WTC11 (cell line): ENCODE data around the gene FNDC11. TPM values are rescaled to one million over a fixed set of nuclear protein-coding genes. Genes with fewer than 3 reads are reported as not detected.
A peak's percentile ranks its signal among the peaks of the same experiment; 100 is the strongest.

Source experiments
- ATAC-seq: fragments of 200-7000 bp; cut with Tn5 transposase; 2 replicates; pipeline ENCODE4 v1.10.0; 2021; ENCODE audit warnings: mild to moderate bottlenecking, moderate library complexity
- CTCF ChIA-PET: fragments of 300-600 bp; sonication (Branson Sonifier 250); formaldehyde crosslinking; loops from one replicate; lab custom pipeline; 2021; ENCODE audit warnings: antibody characterized with exemption; lab: Charles Lee
- POLR2A ChIA-PET: fragments of 350-600 bp; sonication (Branson Sonifier 250); formaldehyde crosslinking; loops from one replicate; lab custom pipeline; 2021; ENCODE audit warnings: antibody characterized with exemption; lab: Charles Lee
- DNase-seq: peaks from one replicate; pipeline ENCODE4 v3.0.0; 2021; ENCODE audit warnings: low spot score
- H3K27ac Mint-ChIP-seq: 2 replicates; pipeline ENCODE4 v1.8.0; 2021; ENCODE audit warnings: mixed read lengths
- H3K27me3 Mint-ChIP-seq: 2 replicates; pipeline ENCODE4 v1.8.0; 2021; ENCODE audit warnings: low read depth, mild to moderate bottlenecking, moderate library complexity, mixed read lengths
- H3K36me3 Mint-ChIP-seq: 2 replicates; pipeline ENCODE4 v1.8.0; 2021; ENCODE audit warnings: mixed read lengths
- H3K4me1 Mint-ChIP-seq: 2 replicates; pipeline ENCODE4 v1.8.0; 2022; ENCODE audit warnings: mixed read lengths
- H3K4me3 Mint-ChIP-seq: 2 replicates; pipeline ENCODE4 v1.8.0; 2021; ENCODE audit warnings: mild to moderate bottlenecking, moderate library complexity, mixed read lengths
- H3K9me3 Mint-ChIP-seq: 2 replicates; pipeline ENCODE4 v1.8.0; 2021; ENCODE audit warnings: mixed read lengths
- CREM ChIP-seq: sonication (generic); formaldehyde crosslinking; IDR thresholded peaks from 2 replicates; pipeline ENCODE4 v1.8.1; 2022; ENCODE audit warnings: mild to moderate bottlenecking, missing genetic modification reagents, moderate library complexity
- FOXJ3 ChIP-seq: sonication (generic); formaldehyde crosslinking; IDR thresholded peaks from 2 replicates; pipeline ENCODE4 v1.9.0; 2021; ENCODE audit warnings: missing genetic modification reagents, mild to moderate bottlenecking, borderline replicate concordance
- FOXK1 ChIP-seq: sonication (generic); formaldehyde crosslinking; IDR thresholded peaks from 2 replicates; pipeline ENCODE4 v1.8.0; 2022; ENCODE audit warnings: mild to moderate bottlenecking, moderate library complexity, missing genetic modification reagents
- GABPB1 ChIP-seq: sonication (generic); formaldehyde crosslinking; IDR thresholded peaks from 2 replicates; pipeline ENCODE4 v1.8.1; 2023; ENCODE audit warnings: mild to moderate bottlenecking, missing genetic modification reagents
- IRF2 ChIP-seq: sonication (generic); formaldehyde crosslinking; IDR thresholded peaks from 2 replicates; pipeline ENCODE4 v1.8.0; 2022; ENCODE audit warnings: low read depth, missing genetic modification reagents, borderline replicate concordance
- JUN ChIP-seq: sonication (generic); formaldehyde crosslinking; IDR thresholded peaks from 2 replicates; pipeline ENCODE4 v1.8.0; 2023; ENCODE audit warnings: mild to moderate bottlenecking, missing genetic modification reagents
- KAT7 ChIP-seq: sonication (generic); formaldehyde crosslinking; IDR thresholded peaks from 2 replicates; pipeline ENCODE4 v1.8.1; 2023; ENCODE audit warnings: missing genetic modification reagents, mild to moderate bottlenecking, borderline replicate concordance
- NFATC4 ChIP-seq: fragments of 250-450 bp; sonication (Bioruptor Pico); IDR thresholded peaks from 2 replicates; pipeline ENCODE4 v1.9.0; 2021; ENCODE audit warnings: mild to moderate bottlenecking
- NFYB ChIP-seq: sonication (generic); formaldehyde crosslinking; conservative IDR thresholded peaks from 2 replicates; pipeline ENCODE4 v1.8.0; 2022; ENCODE audit warnings: low read depth, missing genetic modification reagents
- NR1H2 ChIP-seq: sonication (generic); formaldehyde crosslinking; IDR thresholded peaks from 2 replicates; pipeline ENCODE4 v1.9.0; 2021; ENCODE audit warnings: mild to moderate bottlenecking, moderate library complexity, missing genetic modification reagents
- NR3C1 ChIP-seq: sonication (generic); formaldehyde crosslinking; conservative IDR thresholded peaks from 2 replicates; pipeline ENCODE4 v1.8.1; 2023; ENCODE audit warnings: low read depth, mild to moderate bottlenecking, missing genetic modification reagents
- SMAD3 ChIP-seq: sonication (generic); formaldehyde crosslinking; IDR thresholded peaks from 2 replicates; pipeline ENCODE4 v1.8.0; 2022; ENCODE audit warnings: missing genetic modification reagents, mild to moderate bottlenecking, borderline replicate concordance
- SP1 ChIP-seq: sonication (generic); formaldehyde crosslinking; conservative IDR thresholded peaks from 2 replicates; pipeline ENCODE4 v1.8.1; 2022; ENCODE audit warnings: missing genetic modification reagents
- TEAD1 ChIP-seq: sonication (generic); formaldehyde crosslinking; IDR thresholded peaks from 2 replicates; pipeline ENCODE4 v1.8.0; 2022; ENCODE audit warnings: mild to moderate bottlenecking, missing genetic modification reagents
- ZNF219 ChIP-seq: sonication (generic); formaldehyde crosslinking; IDR thresholded peaks from 2 replicates; pipeline ENCODE4 v1.8.0; 2023; ENCODE audit warnings: missing genetic modification reagents, mild to moderate bottlenecking, borderline replicate concordance
- ZNF423 ChIP-seq: fragments of 250-450 bp; sonication (Bioruptor Pico); IDR thresholded peaks from 2 replicates; pipeline ENCODE4 v2.1.2; 2022; ENCODE audit warnings: mild to moderate bottlenecking, moderate library complexity
- total RNA-seq: library from RNA; stranded (reverse); gene quantifications from 3 replicates; pipeline ENCODE4 v1.2.3, GENCODE V29; 2021
- TF ChIP-seq, protein P1 (sequence below): sonication (generic); formaldehyde crosslinking; IDR thresholded peaks from 2 replicates; pipeline ENCODE4 v1.8.1; 2023; ENCODE audit warnings: mild to moderate bottlenecking, missing genetic modification reagents
- TF ChIP-seq, protein P2 (sequence below): sonication (generic); formaldehyde crosslinking; IDR thresholded peaks from 2 replicates; pipeline ENCODE4 v1.8.0; 2022; ENCODE audit warnings: mild to moderate bottlenecking, missing genetic modification reagents
- TF ChIP-seq, protein P3 (sequence below): sonication (generic); formaldehyde crosslinking; IDR thresholded peaks from 2 replicates; pipeline ENCODE4 v1.8.0; 2022; ENCODE audit warnings: mild to moderate bottlenecking, missing genetic modification reagents
- TF ChIP-seq, protein P4 (sequence below): sonication (generic); formaldehyde crosslinking; IDR thresholded peaks from 2 replicates; pipeline ENCODE4 v1.8.1; 2023; ENCODE audit warnings: mild to moderate bottlenecking, missing genetic modification reagents, moderate library complexity
- TF ChIP-seq, protein P5 (sequence below): sonication (generic); formaldehyde crosslinking; IDR thresholded peaks from 2 replicates; pipeline ENCODE4 v1.8.1; 2023; ENCODE audit warnings: mild to moderate bottlenecking, missing genetic modification reagents, borderline replicate concordance
- TF ChIP-seq, protein P6 (sequence below): fragments of 250-450 bp; sonication (Bioruptor Pico); IDR thresholded peaks from 2 replicates; pipeline ENCODE4 v1.9.0; 2021; ENCODE audit warnings: moderate library complexity, mild to moderate bottlenecking, inconsistent platforms, borderline replicate concordance

Gene FNDC11
- total RNA-seq, 1 experiment from 2014 or later = 3.8 TPM

DNA sequence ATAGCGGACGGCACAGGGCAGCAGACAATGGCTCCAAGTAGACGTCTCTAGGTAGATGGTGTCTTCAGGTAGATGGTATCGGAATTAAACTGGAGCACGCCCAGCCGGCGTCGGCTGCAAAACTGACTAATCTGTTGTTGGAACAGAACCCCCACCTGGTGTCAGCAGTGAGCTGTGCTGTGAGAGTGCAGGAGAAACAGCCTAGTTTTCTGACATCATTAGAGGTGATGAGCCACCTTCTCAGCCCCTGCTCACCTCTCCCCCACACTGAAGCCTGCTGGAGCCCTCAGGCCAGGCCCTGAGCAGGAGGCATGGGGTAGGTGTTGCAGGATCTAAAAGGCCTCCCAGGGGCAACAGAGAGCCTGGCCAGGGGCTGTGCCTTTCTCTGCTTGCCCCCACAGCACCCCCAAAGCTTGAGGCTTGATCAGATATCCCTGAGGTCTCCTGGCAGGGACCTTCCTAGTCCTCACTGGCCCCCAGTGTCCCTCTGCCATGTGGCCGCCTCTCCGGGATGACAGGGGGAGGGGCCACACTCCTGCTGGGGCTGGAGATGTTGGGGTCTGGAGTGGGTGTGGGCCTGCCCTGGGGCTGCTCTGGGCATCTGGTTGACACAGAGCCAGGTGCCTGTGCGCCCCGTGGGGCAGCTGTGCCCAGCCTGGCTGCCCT lies 27.0 kb downstream of the FNDC11 start:
- Mint-ChIP-seq H3K4me1 (no peaks in the 10 kb centered on the region), H3K27me3 (no peaks in the 10 kb centered on the region), H3K36me3 (no peaks in the 10 kb centered on the region), H3K9me3 (no peaks in the 10 kb centered on the region), H3K27ac (no peak overlapping the region), H3K4me3 (no peak overlapping the region)
- peak; percentile 48 for DNase-seq
- TF ChIP-seq TEAD1 (no peak), NR3C1 (CRISPR knock-in tag) (no peak), FOXK1 (CRISPR knock-in tag) (no peak), JUN (CRISPR knock-in tag) (no peak), NFYB (CRISPR knock-in tag) (no peak), CREM (CRISPR knock-in tag) (no peak), SMAD3 (no peak), NFATC4 (CRISPR knock-in tag) (no peak)
- TF ChIP-seq, protein P1, sequence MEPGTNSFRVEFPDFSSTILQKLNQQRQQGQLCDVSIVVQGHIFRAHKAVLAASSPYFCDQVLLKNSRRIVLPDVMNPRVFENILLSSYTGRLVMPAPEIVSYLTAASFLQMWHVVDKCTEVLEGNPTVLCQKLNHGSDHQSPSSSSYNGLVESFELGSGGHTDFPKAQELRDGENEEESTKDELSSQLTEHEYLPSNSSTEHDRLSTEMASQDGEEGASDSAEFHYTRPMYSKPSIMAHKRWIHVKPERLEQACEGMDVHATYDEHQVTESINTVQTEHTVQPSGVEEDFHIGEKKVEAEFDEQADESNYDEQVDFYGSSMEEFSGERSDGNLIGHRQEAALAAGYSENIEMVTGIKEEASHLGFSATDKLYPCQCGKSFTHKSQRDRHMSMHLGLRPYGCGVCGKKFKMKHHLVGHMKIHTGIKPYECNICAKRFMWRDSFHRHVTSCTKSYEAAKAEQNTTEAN = no peak
- TF ChIP-seq, protein P2, sequence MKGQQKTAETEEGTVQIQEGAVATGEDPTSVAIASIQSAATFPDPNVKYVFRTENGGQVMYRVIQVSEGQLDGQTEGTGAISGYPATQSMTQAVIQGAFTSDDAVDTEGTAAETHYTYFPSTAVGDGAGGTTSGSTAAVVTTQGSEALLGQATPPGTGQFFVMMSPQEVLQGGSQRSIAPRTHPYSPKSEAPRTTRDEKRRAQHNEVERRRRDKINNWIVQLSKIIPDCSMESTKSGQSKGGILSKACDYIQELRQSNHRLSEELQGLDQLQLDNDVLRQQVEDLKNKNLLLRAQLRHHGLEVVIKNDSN = no peak
- CTCF ChIA-PET = interaction anchor here (0.8 to 1.8 kb wide), 4 partner anchors 27 to 393 kb away, joined by 3 to 6 read pairs (median 6); partner anchors contain the start of gene FNDC11
- peak; percentile 84 for ATAC-seq
- POLR2A ChIA-PET = no interaction called here

DNA sequence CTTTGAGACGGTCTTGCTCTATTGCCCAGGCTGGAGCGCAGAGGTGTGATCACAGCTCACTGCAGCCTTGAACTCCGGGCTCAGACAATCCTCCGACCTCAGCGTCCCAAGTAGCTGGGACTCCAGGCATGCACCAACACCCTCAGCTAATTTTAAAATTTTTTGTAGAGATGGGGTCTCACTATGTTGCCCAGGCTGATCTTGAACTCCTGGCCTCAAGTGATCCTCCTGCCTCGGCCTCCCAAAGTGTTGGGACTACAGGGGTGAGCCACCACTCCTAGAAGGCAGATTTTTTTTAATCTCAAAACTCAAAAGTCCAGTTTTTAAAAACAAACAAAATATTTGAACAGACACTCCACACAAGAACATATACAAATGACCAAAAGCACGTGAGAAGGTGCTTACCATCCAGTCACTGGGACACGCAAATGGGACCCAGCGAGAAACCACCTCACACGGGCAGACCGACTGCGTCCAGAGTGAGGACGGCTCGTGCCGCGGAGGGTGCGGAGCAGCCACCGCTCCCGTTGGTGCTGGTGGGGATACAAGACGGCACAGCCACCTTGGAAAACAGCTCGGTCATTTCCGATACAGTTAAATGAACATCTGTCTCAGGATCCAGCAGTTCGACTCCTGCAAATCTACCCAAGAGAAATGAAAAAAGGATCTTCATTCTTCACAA lies 28.6 kb downstream of the FNDC11 start:
- H3K27ac Mint-ChIP-seq = peak overlapping the region; percentile 74; the same call in 1 of the 2 replicates
- no peaks in the 10 kb centered on the region for H3K36me3 Mint-ChIP-seq
- no peak for DNase-seq
- POLR2A ChIA-PET = no interaction called here
- no peak for TF ChIP-seq ZNF219 (CRISPR knock-in tag)
- TF ChIP-seq KAT7 (CRISPR knock-in tag) = no peak
- TF ChIP-seq, protein P3, sequence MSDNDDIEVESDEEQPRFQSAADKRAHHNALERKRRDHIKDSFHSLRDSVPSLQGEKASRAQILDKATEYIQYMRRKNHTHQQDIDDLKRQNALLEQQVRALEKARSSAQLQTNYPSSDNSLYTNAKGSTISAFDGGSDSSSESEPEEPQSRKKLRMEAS (CRISPR knock-in tag) = no peak
- no peak for TF ChIP-seq NFYB (CRISPR knock-in tag)
- TF ChIP-seq GABPB1 (CRISPR knock-in tag) = no peak
- no peak for TF ChIP-seq SP1
- TF ChIP-seq IRF2 = no peak
- TF ChIP-seq, protein P4, sequence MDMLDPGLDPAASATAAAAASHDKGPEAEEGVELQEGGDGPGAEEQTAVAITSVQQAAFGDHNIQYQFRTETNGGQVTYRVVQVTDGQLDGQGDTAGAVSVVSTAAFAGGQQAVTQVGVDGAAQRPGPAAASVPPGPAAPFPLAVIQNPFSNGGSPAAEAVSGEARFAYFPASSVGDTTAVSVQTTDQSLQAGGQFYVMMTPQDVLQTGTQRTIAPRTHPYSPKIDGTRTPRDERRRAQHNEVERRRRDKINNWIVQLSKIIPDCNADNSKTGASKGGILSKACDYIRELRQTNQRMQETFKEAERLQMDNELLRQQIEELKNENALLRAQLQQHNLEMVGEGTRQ (CRISPR knock-in tag) = no peak
- TF ChIP-seq, protein P5, sequence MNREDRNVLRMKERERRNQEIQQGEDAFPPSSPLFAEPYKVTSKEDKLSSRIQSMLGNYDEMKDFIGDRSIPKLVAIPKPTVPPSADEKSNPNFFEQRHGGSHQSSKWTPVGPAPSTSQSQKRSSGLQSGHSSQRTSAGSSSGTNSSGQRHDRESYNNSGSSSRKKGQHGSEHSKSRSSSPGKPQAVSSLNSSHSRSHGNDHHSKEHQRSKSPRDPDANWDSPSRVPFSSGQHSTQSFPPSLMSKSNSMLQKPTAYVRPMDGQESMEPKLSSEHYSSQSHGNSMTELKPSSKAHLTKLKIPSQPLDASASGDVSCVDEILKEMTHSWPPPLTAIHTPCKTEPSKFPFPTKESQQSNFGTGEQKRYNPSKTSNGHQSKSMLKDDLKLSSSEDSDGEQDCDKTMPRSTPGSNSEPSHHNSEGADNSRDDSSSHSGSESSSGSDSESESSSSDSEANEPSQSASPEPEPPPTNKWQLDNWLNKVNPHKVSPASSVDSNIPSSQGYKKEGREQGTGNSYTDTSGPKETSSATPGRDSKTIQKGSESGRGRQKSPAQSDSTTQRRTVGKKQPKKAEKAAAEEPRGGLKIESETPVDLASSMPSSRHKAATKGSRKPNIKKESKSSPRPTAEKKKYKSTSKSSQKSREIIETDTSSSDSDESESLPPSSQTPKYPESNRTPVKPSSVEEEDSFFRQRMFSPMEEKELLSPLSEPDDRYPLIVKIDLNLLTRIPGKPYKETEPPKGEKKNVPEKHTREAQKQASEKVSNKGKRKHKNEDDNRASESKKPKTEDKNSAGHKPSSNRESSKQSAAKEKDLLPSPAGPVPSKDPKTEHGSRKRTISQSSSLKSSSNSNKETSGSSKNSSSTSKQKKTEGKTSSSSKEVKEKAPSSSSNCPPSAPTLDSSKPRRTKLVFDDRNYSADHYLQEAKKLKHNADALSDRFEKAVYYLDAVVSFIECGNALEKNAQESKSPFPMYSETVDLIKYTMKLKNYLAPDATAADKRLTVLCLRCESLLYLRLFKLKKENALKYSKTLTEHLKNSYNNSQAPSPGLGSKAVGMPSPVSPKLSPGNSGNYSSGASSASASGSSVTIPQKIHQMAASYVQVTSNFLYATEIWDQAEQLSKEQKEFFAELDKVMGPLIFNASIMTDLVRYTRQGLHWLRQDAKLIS = no peak
- TF ChIP-seq ZNF423 = no peak
- no peak for TF ChIP-seq FOXJ3 (CRISPR knock-in tag)
- TF ChIP-seq, protein P6, sequence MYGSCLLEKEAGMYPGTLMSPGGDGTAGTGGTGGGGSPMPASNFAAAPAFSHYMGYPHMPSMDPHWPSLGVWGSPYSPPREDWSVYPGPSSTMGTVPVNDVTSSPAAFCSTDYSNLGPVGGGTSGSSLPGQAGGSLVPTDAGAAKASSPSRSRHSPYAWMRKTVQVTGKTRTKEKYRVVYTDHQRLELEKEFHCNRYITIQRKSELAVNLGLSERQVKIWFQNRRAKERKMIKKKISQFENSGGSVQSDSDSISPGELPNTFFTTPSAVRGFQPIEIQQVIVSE (CRISPR knock-in tag) = no peak
- TF ChIP-seq NR1H2 = no peak
- TF ChIP-seq, all 79 proteins: peak for 0
- CTCF ChIA-PET = interaction anchor here (1.0 to 1.6 kb wide), 3 partner anchors 9 to 501 kb away, joined by 3 to 7 read pairs (median 3); partner anchors contain the start of genes HELZ2 and PTK6
- Mint-ChIP-seq H3K4me3 (no peak overlapping the region), H3K9me3 (no peaks in the 10 kb centered on the region), H3K4me1 (no peaks in the 10 kb centered on the region), H3K27me3 (no peaks in the 10 kb centered on the region)
- ATAC-seq = no peak
